ENCODE measurements around the gene SEZ6L2. TPM values are rescaled to one million over a fixed set of nuclear protein-coding genes. Genes with fewer than 3 reads are reported as not detected.
"Not testable (repeated sequence)": the region's sequence is repeated elsewhere in the genome, so short reads cannot be mapped to it uniquely, and the experiment has no call there.

SEZ6L2 gene
- total and polyA plus RNA-seq, 2 experiments from 2014 or later: 18.0 to 71.9 TPM

- TF ChIP-seq CTCF (conservative IDR thresholded peaks at IDR 0.05; ENCODE audit: low read depth in 2 of 2) (peak in 1 of 2 experiments; percentile 24; a peak in 3 of 4 replicates), JUNB (IDR thresholded peaks at IDR 0.05; ENCODE audit: unreplicated experiment) (no peak)
- Histone ChIP-seq H3K27ac (ENCODE audit: low read depth) (no peak overlapping the region), H3K4me3 (no peak overlapping the region), H3K4me2 (no peak overlapping the region), H3K9me2 (ENCODE audit: insufficient read depth) (no peaks in the 10 kb centered on the region), H3K4me1 (ENCODE audit: insufficient read depth) (peaks cover 6% of the 10 kb centered on the region; the same call in 1 of the 2 replicates), H4K20me1 (replicated peaks; ENCODE audit: insufficient read depth) (no peaks in the 10 kb centered on the region; the same call in none of the 2 replicates), H2AFZ (no peak overlapping the region), H3K36me3 (ENCODE audit: insufficient read depth) (no peaks in the 10 kb centered on the region), H3K27me3 (ENCODE audit: insufficient read depth) (no peaks in the 10 kb centered on the region), H3F3A (replicated peaks; ENCODE audit: low read depth) (no peaks in the 10 kb centered on the region), H3K79me2 (replicated peaks; ENCODE audit: insufficient read depth) (no peaks in the 10 kb centered on the region)
- H3K27ac Mint-ChIP-seq: peak overlapping the region; percentile 12; the same call in 1 of the 2 replicates
- ATAC-seq (peak; percentile 32), DNase-seq (ENCODE audit: low spot score) (peak; percentile 16)
- H3K27me3 Mint-ChIP-seq (ENCODE audit: insufficient read depth, low read depth, poor library complexity): peaks cover 11% of the 10 kb centered on the region
- peaks cover 12% of the 10 kb centered on the region for H3K4me1 Mint-ChIP-seq
- no peaks in the 10 kb centered on the region for H3K9me3 Mint-ChIP-seq
- no peak overlapping the region for H3K4me3 Mint-ChIP-seq
- H3K36me3 Mint-ChIP-seq (ENCODE audit: low read depth): peaks cover 4% of the 10 kb centered on the region
Measured at GRCh38 chr16:29910819-29911675, 11.7 kb upstream of the SEZ6L2 start.

DNA sequence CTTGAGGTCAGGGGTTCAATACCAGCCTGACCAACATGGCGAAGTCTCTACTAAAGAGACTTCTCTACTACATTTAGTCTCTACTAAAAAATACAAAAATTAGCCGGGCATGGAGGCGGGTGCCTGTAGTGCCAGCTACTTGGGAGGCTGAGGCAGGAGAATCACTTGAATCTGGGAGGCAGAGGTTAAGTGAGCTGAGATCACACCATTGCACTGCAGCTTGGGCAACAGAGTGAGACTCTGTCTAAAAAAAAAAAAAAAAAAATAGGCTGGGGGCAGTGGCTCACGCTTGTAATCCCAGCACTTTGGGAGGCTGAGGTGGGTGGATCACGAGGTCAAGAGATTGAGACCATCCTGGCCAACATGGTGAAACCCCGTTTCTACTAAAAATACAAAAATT lies 10.5 kb upstream of the SEZ6L2 start:
- not testable (repeated sequence) for H3K27ac Mint-ChIP-seq; H3F3A ChIP-seq (replicated peaks; ENCODE audit: low read depth); H3K36me3 ChIP-seq (ENCODE audit: insufficient read depth); H4K20me1 ChIP-seq (replicated peaks; ENCODE audit: insufficient read depth); H3K9me2 ChIP-seq (ENCODE audit: insufficient read depth); H3K4me3 ChIP-seq; H3K9me3 Mint-ChIP-seq; H3K4me2 ChIP-seq; DNase-seq (ENCODE audit: low spot score); H3K4me1 ChIP-seq (ENCODE audit: insufficient read depth); H2AFZ ChIP-seq; H3K79me2 ChIP-seq (replicated peaks; ENCODE audit: insufficient read depth); H3K4me3 Mint-ChIP-seq; H3K27ac ChIP-seq (ENCODE audit: low read depth); H3K27me3 ChIP-seq (ENCODE audit: insufficient read depth); ATAC-seq
- Mint-ChIP-seq H3K4me1 (peaks cover 12% of the 10 kb centered on the region), H3K27me3 (ENCODE audit: insufficient read depth, low read depth, poor library complexity) (peaks cover 15% of the 10 kb centered on the region), H3K36me3 (ENCODE audit: low read depth) (peaks cover 12% of the 10 kb centered on the region)

- H3K36me3 ChIP-seq (ENCODE audit: insufficient read depth): no peaks in the 10 kb centered on the region
- no peak overlapping the region for H2AFZ ChIP-seq
- H3K4me1 ChIP-seq (ENCODE audit: insufficient read depth): peaks cover 6% of the 10 kb centered on the region; the same call in 1 of the 2 replicates
- Mint-ChIP-seq H3K4me3 (no peak overlapping the region), H3K4me1 (peaks cover 12% of the 10 kb centered on the region), H3K36me3 (ENCODE audit: low read depth) (peaks cover 15% of the 10 kb centered on the region), H3K27me3 (ENCODE audit: insufficient read depth, low read depth, poor library complexity) (peaks cover 14% of the 10 kb centered on the region), H3K27ac (no peak overlapping the region), H3K9me3 (no peaks in the 10 kb centered on the region)
- no peaks in the 10 kb centered on the region for H3K79me2 ChIP-seq (replicated peaks; ENCODE audit: insufficient read depth)
- no peak overlapping the region for H3K4me3 ChIP-seq
- H3K9me2 ChIP-seq (ENCODE audit: insufficient read depth): no peaks in the 10 kb centered on the region
- H3K27me3 ChIP-seq (ENCODE audit: insufficient read depth): no peaks in the 10 kb centered on the region
- H3K27ac ChIP-seq (ENCODE audit: low read depth): no peak overlapping the region
- ATAC-seq: no peak
- no peaks in the 10 kb centered on the region; the same call in none of the 2 replicates for H4K20me1 ChIP-seq (replicated peaks; ENCODE audit: insufficient read depth)
- no peak for DNase-seq (ENCODE audit: low spot score)
- H3F3A ChIP-seq (replicated peaks; ENCODE audit: low read depth): no peaks in the 10 kb centered on the region
- H3K4me2 ChIP-seq: no peak overlapping the region
- TF ChIP-seq CTCF (conservative IDR thresholded peaks at IDR 0.05; ENCODE audit: low read depth in 2 of 2): no peak
- TF ChIP-seq EZH2 (IDR thresholded peaks at IDR 0.05; ENCODE audit: low read depth, unreplicated experiment): no peak
- no peak for TF ChIP-seq STAT1 (IDR thresholded peaks at IDR 0.05; ENCODE audit: unreplicated experiment)
- TF ChIP-seq NANOG (IDR thresholded peaks at IDR 0.05; ENCODE audit: borderline replicate concordance): no peak
- TF ChIP-seq EZH2phosphoT487 (IDR thresholded peaks at IDR 0.05; ENCODE audit: unreplicated experiment): no peak
- no peak for TF ChIP-seq JUNB (IDR thresholded peaks at IDR 0.05; ENCODE audit: unreplicated experiment)
- TF ChIP-seq, protein P1, sequence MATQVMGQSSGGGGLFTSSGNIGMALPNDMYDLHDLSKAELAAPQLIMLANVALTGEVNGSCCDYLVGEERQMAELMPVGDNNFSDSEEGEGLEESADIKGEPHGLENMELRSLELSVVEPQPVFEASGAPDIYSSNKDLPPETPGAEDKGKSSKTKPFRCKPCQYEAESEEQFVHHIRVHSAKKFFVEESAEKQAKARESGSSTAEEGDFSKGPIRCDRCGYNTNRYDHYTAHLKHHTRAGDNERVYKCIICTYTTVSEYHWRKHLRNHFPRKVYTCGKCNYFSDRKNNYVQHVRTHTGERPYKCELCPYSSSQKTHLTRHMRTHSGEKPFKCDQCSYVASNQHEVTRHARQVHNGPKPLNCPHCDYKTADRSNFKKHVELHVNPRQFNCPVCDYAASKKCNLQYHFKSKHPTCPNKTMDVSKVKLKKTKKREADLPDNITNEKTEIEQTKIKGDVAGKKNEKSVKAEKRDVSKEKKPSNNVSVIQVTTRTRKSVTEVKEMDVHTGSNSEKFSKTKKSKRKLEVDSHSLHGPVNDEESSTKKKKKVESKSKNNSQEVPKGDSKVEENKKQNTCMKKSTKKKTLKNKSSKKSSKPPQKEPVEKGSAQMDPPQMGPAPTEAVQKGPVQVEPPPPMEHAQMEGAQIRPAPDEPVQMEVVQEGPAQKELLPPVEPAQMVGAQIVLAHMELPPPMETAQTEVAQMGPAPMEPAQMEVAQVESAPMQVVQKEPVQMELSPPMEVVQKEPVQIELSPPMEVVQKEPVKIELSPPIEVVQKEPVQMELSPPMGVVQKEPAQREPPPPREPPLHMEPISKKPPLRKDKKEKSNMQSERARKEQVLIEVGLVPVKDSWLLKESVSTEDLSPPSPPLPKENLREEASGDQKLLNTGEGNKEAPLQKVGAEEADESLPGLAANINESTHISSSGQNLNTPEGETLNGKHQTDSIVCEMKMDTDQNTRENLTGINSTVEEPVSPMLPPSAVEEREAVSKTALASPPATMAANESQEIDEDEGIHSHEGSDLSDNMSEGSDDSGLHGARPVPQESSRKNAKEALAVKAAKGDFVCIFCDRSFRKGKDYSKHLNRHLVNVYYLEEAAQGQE (IDR thresholded peaks at IDR 0.05; ENCODE audit: unreplicated experiment): no peak
- TF ChIP-seq POLR2AphosphoS5 (IDR thresholded peaks at IDR 0.05; ENCODE audit: low read depth): no peak
- no peak for TF ChIP-seq ZNF114 (CRISPR knock-in tag; IDR thresholded peaks at IDR 0.05)
Measured at GRCh38 chr16:29909391-29909790, 10.0 kb upstream of the SEZ6L2 start.

Measured in GM23338 (cell line).